ENCODE measurements around the gene PAOX. TPM values are rescaled to one million over a fixed set of nuclear protein-coding genes. Genes with fewer than 3 reads are reported as not detected.

Gene PAOX
- total RNA-seq, 1 donor from 2014 or later: 4.6 TPM

GRCh38 chr10:133362846-133363245 is 16.2 kb upstream of the PAOX start:
- peaks cover 22% of the 10 kb centered on the region for H3K36me3 Mint-ChIP-seq
- no peaks in the 10 kb centered on the region for H3K9me3 Mint-ChIP-seq
- Histone ChIP-seq H4K20me1 (ENCODE audit: low read depth) (no peaks in the 10 kb centered on the region), H3F3A (ENCODE audit: low read depth) (peaks cover 17% of the 10 kb centered on the region), H3K36me3 (no peaks in the 10 kb centered on the region), H2AFZ (replicated peaks) (no peak overlapping the region), H3K27me3 (no peaks in the 10 kb centered on the region), H3K4me3 (no peak overlapping the region), H3K9ac (no peak overlapping the region), H3K79me2 (ENCODE audit: low read depth) (no peaks in the 10 kb centered on the region), H3K4me1 (no peaks in the 10 kb centered on the region), H3K9me3 (ENCODE audit: low read depth) (no peaks in the 10 kb centered on the region), H3K4me2 (no peak overlapping the region), H3K27ac (no peak overlapping the region)
- no peak for DNase-seq (ENCODE audit: low spot score)
- H3K4me1 Mint-ChIP-seq: no peaks in the 10 kb centered on the region
- TF ChIP-seq EZH2phosphoT487 (IDR thresholded peaks at IDR 0.05) (no peak), EZH2 (IDR thresholded peaks at IDR 0.05) (no peak)
- TF ChIP-seq, protein P1, sequence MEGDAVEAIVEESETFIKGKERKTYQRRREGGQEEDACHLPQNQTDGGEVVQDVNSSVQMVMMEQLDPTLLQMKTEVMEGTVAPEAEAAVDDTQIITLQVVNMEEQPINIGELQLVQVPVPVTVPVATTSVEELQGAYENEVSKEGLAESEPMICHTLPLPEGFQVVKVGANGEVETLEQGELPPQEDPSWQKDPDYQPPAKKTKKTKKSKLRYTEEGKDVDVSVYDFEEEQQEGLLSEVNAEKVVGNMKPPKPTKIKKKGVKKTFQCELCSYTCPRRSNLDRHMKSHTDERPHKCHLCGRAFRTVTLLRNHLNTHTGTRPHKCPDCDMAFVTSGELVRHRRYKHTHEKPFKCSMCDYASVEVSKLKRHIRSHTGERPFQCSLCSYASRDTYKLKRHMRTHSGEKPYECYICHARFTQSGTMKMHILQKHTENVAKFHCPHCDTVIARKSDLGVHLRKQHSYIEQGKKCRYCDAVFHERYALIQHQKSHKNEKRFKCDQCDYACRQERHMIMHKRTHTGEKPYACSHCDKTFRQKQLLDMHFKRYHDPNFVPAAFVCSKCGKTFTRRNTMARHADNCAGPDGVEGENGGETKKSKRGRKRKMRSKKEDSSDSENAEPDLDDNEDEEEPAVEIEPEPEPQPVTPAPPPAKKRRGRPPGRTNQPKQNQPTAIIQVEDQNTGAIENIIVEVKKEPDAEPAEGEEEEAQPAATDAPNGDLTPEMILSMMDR (IDR thresholded peaks at IDR 0.05): no peak
- H3K27ac Mint-ChIP-seq: no peak overlapping the region
- peaks cover 7% of the 10 kb centered on the region for H3K27me3 Mint-ChIP-seq (ENCODE audit: insufficient read depth, low read depth)
- H3K4me3 Mint-ChIP-seq: no peak overlapping the region

GRCh38 chr10:133364645-133365431 is 14.2 kb upstream of the PAOX start:
- H3F3A ChIP-seq (ENCODE audit: low read depth): peaks cover 9% of the 10 kb centered on the region
- no peaks in the 10 kb centered on the region for H3K79me2 ChIP-seq (ENCODE audit: low read depth)
- H2AFZ ChIP-seq (replicated peaks): no peak overlapping the region
- Mint-ChIP-seq H3K4me1 (no peaks in the 10 kb centered on the region), H3K36me3 (peaks cover 27% of the 10 kb centered on the region), H3K27ac (no peak overlapping the region), H3K4me3 (no peak overlapping the region), H3K27me3 (ENCODE audit: insufficient read depth, low read depth) (peaks cover 8% of the 10 kb centered on the region), H3K9me3 (no peaks in the 10 kb centered on the region)
- no peak for TF ChIP-seq EZH2 (IDR thresholded peaks at IDR 0.05)
- TF ChIP-seq EZH2phosphoT487 (IDR thresholded peaks at IDR 0.05): no peak
- TF ChIP-seq, protein P1 (IDR thresholded peaks at IDR 0.05): no peak
- H3K9ac ChIP-seq: no peak overlapping the region
- H3K9me3 ChIP-seq (ENCODE audit: low read depth): no peaks in the 10 kb centered on the region
- H3K36me3 ChIP-seq: no peaks in the 10 kb centered on the region
- no peaks in the 10 kb centered on the region for H3K27me3 ChIP-seq
- no peak overlapping the region for H3K4me2 ChIP-seq
- H3K4me3 ChIP-seq: no peak overlapping the region
- no peak overlapping the region for H3K27ac ChIP-seq
- DNase-seq (ENCODE audit: low spot score): no peak
- no peaks in the 10 kb centered on the region for H3K4me1 ChIP-seq
- no peaks in the 10 kb centered on the region for H4K20me1 ChIP-seq (ENCODE audit: low read depth)

DNA sequence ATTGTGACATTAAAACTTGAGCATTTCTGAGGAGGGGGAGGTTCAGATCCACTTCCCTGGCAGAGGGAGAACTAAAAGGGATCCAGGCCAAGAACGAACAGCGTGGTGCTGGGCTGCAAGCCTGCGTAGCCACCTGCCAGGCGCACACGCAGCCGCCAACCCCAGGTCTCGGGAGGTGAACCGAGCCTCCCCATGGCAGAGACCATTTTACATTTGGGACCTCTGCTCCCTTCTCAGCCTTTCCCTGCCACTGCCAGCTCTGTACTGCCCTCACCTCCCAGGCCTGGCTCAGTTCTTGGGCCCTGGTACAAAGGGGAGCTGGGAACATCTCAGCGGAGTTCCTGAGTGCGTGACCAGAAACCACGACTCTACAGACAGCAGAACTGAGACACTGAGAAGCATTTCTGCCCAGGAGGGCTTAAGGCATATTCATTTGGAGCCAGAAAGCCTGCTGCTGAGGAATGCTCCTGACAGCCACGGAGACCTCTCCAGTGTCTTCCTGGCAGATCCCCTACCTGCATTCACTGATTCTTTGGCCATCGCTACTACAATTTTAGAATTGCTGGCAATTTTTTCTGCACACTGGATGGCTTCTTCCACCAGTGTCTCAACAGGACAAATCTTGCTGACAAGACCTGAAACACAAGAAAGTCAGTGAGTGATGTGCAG is 13.5 kb upstream of the PAOX start:
- Histone ChIP-seq H3K27me3 (no peaks in the 10 kb centered on the region), H3K79me2 (ENCODE audit: low read depth) (no peaks in the 10 kb centered on the region), H3K4me3 (no peak overlapping the region), H4K20me1 (ENCODE audit: low read depth) (no peaks in the 10 kb centered on the region), H3K27ac (no peak overlapping the region), H3K36me3 (no peaks in the 10 kb centered on the region), H2AFZ (replicated peaks) (no peak overlapping the region), H3K4me1 (no peaks in the 10 kb centered on the region), H3F3A (ENCODE audit: low read depth) (peaks cover 8% of the 10 kb centered on the region), H3K4me2 (no peak overlapping the region), H3K9me3 (ENCODE audit: low read depth) (no peaks in the 10 kb centered on the region), H3K9ac (no peak overlapping the region)
- Mint-ChIP-seq H3K27ac (no peak overlapping the region), H3K27me3 (ENCODE audit: insufficient read depth, low read depth) (peaks cover 8% of the 10 kb centered on the region), H3K4me3 (no peak overlapping the region), H3K36me3 (peaks cover 31% of the 10 kb centered on the region), H3K9me3 (no peaks in the 10 kb centered on the region), H3K4me1 (no peaks in the 10 kb centered on the region)
- no peak for TF ChIP-seq EZH2 (IDR thresholded peaks at IDR 0.05)
- no peak for TF ChIP-seq EZH2phosphoT487 (IDR thresholded peaks at IDR 0.05)
- TF ChIP-seq, protein P1 (IDR thresholded peaks at IDR 0.05): no peak
- no peak for DNase-seq (ENCODE audit: low spot score)
